ENCODE measurements around the gene PGC.

The PGC gene

DNA sequence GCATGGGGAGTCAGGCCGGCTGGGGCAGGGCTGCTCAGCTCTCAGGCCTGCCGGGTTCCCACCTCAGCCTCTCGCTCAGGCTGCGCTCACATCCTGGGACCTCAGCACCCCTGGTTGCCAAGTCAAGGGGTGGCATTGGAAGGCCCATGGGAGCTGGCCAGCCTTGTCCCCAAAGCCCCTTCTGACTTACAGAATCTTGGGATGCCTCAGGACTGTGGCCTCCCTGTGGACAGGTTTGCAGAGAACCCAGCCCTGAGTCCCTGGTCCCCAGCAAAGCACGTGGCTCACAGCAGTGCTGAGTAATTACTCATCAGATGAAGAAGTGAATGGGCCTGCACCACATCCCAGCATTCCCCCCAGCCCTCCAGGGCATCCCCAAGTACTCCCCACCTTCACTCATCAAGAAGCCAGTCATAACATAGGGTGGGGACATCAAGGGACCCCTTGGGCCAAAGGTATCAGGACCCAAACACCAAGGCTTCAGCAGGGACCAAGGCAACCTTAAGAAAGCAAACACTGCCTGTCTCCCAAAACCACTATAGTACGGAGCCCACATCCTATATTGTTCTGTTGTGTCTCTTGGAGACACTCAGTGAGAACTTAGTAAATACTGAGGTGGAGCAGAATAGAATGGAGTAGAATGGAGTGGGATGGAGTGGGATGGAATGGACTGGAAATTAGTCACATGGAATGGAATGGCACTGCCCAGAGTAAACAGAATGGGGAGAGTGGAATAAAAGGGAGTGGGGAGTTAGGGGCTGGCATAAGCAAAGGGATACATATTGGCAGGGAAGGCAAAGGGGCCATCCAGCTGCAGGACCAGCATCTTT lies 3.6 kb downstream of the PGC start:
- DNase-seq = no peak

DNA sequence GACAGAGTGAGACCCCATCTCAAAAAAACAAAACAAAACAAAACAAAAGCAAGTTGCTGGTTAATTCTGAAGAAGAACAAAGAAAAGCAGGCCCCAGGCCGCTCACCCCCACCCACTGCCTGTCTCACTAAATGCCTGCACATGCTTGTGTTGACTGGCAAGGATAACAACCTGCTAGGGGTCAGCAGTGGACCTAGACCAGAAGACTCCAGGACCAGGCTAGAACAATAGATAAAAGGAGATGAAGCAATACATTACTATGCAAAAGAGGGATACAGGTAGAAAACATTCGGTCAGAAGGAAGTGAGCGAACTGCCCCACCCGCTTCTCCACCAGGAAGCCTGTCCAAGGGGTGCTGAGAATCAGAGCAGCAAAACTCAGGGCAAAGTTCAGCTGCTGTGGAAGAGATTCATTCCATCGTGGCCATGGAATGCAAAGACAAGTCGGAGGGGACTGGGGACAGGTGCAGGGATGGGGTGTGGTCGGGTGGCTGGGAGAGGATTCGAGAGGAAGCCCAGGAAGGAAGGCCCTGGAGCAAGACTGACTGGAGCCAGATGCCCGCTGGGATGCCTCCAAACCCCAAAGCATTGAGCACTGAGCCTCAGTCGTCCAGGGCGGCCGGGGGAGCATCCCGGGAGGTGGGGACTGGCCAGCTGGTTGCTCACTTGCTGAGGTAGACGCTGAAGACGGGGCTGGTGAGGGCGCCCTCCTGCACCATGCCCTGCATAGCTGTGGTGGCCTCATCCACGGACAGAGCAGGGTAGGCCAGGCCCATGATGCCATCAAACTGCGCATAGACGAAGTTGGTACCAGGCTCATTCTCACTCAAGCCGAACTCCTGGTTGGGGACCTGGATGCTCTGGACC lies 5.3 kb downstream of the PGC start:
- no peak for DNase-seq

DNA sequence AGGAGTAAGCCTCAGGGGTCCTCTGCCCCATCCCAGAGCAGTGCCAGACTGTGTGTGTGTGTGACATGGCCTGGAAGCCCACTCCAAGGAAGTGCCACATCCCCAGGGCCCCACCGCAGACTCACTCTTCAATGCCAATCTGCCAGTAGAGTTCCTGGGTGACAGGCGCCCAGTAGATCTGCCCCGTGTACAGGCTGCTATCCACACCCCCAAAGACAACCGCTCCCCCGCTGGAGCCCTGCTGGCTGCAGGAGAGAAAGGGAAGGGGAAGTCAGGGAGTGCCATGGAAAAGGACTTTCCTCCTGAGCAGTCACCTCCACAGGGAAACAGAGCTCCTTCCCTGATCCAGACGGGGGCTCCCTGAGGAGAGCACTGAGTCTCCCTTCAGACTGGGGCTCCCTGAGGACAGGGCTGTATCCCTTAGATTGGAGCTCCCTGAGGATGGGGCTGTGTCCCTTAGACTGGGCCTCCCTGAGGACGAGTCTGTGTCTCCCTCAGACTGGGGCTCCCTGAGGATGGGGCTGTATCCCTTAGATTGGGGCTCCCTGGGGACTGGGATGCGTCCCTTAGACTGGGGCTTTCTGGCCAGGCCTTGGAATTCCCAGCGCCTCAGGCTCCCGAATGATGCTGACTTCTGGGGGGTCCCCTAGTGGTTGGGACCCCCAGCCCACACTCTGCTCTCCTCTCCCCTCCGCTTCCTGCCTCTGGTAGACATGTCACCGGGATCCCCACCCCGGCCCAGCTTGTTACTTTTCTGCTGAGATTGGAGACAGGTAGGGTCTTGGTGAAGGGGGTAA lies 6.6 kb downstream of the PGC start:
- DNase-seq = no peak

DNA sequence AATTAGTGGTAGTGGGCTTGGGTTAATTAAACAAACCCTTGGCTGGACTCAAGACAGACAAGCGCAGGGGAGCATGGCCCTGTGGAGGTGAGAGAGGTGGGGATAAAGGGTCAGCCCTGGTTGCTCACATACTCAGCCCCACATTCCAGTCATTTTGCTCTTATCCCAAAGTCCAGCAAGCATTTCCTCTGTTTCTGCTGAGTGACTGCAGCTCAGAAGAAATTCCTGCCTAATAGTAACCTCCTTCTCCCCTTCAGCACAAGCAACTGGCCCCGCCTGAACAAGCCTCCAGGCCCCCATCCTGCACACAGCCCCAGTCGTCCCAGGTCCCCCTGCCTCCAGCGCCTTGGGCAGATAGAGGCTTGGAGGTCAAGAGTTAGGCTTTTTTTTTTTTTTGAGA lies 8.2 kb downstream of the PGC start:
- DNase-seq = no peak

DNA sequence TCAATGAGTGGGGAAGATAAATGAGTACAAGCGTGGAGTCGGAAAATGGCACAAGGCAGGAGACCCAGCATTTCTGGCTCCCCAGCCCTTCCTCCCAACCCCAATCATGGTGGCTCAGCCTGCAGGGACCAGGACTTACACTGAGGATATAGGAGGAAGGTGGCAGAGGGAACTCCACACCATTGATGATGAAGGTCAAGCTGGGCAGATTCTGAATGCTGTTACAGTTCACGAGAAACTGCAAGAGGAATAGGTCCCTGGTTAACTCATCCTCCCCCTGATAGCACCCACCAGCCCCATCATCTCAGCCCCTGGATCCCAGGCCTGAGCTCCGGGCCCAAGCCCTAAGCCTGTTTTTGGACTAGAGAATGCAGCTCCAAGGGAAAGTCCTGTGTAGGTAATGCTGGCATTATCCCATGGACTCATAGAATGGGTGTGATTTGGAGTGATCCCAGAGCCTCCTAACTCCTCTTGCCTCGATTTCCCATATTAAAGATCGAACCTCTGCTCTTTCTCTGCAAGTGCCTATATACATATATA lies 9.5 kb downstream of the PGC start:
- DNase-seq = no peak

DNA sequence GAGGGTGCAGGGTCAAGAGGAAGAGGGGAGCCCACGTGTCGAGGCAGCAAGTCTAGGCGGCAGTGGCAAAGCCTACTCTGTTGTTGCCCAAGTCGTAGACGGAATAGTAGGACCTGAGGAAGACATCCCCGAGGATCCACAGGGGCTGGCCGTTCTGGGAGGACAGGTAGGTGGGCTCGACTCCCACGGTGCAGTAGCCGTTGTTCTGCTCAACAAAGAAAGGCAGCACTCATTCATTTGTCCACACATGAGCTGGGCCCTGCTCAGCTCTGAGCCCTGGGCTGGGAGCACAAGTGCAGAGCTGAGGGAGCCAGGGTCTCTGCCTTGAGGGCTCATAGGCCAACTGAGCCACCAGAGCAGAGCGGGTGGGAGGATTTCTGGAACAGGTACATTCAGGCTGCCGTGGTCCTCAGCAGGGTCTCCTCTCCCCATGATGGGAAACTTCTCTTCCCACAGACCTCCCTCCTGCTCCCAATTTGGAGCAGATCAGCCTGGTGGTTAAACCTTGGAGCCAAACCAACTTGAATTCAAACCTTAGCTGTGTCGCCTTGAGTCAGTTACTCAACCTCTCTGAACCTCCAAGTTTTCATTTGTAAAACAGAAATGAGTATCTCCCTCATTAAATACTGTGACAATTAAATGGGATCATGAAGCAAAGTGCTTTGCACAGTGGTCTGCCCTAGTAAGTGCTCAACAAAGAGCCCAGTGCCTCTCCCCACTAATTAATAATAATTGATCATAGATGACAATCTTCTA lies 10.2 kb downstream of the PGC start:
- no peak for DNase-seq

DNA sequence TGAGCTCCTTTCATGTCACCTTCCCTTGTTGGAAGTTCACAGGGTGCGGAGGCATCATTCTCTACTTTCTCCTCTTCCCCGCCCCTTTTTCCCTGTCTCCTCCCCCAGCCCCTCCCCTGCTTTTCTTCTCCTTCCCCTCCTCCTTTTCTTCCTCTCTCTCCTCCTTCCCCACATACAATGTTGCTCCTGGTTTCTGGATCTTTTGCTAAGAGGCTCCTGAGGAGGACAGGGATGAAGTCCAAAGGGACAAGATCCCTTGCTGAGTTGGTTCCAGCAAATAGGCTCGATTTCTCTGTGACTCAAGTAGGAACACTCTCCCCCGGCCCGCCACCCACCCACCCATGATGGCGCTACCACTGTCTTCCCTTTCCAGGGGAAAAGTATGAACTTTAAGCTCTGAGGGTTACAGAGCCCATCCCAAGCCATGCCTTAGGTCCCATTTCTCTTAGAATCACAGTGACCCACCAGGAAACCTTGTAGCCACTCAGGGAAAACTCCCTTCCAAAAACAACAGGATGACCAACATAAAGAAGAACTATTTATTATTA lies 10.9 kb downstream of the PGC start:
- no peak for DNase-seq

DNA sequence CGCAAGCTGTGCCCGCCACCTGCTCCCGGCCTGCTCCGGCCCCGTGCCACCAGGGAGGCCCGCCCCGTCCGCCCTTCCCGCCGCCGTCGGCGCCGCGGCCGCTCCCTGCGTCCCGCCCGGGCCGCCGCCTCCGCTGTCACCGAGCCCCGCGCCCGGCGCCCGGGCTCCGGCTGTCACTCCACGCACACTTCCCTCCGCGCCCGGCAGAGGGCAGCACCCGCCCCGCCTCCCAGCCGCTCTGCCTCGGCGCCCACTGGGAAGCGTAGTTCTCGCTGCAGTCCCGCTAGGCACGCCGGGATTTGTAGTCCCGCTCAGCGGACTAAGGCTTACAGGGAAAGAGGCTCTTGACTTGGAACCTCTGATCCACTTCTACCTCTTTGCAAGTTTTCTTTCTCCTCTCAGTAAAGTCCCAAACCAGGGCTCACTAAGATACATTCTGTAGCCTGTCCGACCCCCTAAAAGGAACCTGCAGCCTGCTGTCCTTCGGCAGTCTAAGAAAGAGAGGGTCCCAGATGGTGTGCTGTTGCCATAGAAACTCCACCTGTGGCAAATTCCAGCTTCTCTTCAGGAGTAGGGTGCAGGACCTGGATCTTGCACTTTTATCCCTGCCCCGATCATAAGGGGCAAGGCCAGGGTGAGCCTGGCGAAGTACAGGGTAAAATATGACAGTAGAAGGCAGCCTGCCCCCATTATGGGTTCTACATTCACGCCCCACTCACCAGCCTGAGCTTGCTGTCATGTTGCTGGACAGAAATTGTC lies 11.6 kb downstream of the PGC start, which contains the start of gene TFEB:
Gene TFEB (minus strand): TSS at position 182 of the 759 bp plus-strand sequence. CDS start 44,395 bp downstream, outside the sequence.
- DNase-seq = peak; percentile 81 to 86

DNA sequence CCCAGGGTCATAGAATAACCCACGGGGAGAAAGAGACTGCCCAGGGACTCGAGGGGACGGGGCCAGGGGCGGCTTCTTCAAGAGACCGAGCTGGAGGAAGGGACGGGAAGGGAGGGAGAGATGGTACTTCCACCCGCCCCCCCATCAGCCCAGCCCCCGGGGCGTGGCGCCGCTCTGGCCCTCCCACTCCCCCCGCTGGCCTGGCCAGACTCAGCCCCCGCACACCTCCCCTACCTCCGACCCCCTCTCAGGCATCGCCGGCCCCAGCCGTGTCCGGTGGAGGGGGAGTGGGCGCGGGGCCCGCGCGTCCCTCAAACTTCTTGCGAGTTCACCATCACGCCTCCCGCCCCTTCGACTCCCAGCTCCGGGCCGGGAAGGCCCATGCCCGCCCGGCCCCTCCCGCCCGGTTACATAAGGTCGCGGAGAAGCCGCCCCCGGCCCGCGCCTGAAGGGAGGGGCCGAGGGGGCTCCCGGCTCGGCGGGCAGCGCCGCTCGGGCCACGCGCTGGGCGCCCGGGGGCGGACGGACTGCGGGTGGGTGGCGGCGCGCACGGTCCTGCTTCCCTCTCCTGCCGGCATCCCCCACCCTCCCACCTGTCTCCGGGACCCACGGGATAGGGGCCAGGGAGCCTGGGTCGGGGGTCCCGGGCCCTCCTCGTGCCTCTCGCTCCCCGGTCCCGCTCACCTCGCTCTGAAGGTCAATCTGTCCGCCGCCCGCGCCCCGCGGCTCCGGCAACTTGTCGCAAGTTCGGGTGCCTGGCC lies 12.4 kb downstream of the PGC start:
- peak; percentile 60 to 61 for DNase-seq

DNA sequence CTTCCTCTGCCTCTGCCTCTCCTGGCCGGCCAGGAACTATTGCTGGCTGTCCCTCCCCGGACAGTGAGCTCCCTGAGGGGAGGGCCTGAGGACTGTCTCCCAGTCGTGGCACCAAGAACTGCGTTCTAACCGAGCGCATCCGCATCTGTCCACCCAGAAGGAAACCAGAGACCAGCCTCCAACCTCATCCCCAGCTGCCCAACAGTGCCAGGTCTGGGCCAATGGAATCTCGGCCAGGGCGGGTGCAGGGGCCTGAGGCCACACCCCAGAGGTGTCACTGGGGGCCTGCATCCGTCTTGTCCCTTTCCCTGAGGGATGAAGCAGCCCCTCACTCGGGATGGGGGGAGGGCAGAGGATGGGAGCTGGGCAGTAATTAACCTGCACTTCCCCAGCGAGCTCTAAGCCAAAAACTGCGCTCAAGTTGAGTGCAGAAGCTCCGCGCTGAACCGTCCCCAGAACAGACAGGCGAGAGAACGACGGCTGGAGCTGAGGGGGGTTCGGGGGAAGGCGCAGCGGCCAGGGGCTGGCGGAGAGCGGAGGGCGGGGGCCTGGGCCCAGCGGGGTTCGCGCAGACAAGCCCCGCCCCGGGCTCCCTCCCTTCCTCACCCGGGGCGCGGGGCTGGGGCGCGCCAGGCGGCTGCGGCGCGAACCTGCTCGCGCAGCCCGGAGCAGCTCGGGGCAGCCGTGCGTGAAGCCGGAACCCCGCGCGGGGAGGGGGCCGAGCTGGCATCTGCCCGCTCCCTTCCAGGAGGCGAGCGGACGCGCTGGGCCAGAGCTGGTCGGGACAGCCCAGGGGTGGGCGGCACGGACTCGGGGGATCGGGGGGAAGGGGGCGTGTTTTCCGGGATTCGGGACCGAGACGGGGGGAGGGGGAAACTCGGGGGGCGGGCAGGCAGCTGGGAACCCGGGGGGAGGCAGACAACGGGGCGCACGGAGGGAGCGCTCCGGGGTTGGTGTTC lies 13.2 kb downstream of the PGC start:
- DNase-seq = peak; percentile 42 to 56

DNA sequence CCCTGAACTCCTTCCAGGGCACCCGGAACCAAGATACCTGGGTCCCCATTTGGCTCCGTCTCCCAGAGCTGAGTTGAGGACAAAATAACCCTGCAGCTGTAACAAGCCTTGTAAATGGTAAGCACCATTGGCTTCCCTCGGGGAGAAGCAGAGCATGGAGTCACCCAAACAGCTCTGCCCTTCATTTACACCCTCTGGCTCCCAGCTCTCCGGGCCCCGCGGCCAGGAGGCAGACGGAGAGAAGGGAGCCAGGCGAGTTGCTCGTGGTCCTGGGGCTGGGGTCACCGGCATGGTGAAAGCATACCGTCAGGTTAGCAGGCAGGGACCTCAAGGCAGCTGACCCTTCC lies 13.9 kb downstream of the PGC start:
- no peak for DNase-seq

DNA sequence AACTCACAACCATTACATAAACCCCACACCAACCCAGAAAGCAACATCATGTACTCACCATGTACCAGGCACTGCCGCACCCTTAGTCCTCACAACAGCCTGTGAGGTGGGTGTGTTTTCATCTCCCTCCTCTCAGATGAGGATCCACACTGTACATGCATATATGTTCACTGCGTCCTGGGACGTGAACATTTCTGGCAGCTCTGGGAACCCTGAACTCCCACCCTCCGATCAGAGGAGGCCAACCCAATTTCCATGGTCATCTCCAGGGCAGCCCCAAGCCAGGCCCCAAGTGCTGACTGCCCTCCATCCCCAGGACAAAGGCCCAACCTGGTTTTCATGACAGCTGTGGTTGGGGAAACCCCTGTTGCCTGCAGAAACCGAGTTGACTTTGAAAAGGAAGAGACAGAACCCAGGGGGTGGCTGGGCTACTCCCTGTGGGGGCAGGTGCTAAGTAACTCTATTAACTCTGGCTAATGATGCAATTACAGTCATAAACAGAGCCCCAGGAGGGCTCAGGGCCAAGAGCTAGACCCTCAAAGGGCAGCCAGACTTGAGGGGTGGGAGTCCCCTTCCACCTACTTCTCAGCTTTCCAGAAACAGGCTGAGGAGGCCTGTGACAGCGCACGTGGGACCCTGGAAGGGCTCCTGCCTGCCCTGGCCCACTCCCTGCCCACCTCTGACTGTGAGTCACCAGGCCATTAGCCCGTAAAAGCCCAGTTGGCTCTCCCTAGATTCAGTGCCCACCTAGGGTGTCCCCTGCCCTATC lies 14.4 kb downstream of the PGC start:
- DNase-seq = no peak

DNA sequence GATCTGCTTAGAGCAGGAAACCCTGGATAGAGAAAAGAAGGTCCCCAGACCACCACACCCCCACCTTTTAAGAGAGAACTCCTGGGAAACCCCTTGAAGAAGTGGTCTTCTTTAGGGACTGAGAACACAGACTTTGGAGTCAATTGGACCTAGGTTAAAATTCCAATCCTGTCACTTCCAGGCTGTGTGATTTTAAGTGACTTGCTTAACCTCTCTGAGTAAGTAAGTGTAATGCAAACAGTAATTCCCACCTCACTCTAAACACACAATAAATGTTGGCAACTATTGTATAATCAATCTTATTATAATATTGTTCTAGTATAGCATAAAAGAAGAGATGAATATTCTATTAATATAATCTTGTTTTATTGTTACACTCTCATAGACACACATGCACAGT lies 15.0 kb downstream of the PGC start:
- DNase-seq = no peak

DNA sequence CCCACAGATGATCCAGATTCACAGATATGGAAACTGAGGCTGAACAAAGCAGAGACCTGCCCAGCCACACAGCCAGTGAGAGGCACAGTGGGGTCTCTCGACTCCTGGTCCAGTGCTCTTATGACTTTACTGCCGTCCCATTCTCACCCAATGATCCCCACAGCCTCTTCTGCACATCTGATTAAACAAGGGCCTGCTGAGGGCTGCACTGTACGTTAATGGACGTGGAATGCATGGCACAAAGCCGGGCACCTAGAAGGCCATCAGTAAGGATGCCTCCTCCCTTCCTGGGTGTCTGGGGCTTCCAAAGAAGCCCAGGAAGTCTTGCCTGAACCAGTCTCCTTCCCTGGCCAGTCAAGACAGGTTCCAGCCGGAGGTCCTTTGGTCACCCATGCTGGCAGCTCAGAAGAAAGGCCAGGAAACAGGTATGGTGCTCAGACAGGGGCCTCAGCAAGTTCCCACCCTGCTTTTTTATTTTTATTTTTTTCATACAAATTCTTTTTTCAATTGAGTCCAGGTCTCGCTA lies 15.6 kb downstream of the PGC start:
- no peak for DNase-seq

DNA sequence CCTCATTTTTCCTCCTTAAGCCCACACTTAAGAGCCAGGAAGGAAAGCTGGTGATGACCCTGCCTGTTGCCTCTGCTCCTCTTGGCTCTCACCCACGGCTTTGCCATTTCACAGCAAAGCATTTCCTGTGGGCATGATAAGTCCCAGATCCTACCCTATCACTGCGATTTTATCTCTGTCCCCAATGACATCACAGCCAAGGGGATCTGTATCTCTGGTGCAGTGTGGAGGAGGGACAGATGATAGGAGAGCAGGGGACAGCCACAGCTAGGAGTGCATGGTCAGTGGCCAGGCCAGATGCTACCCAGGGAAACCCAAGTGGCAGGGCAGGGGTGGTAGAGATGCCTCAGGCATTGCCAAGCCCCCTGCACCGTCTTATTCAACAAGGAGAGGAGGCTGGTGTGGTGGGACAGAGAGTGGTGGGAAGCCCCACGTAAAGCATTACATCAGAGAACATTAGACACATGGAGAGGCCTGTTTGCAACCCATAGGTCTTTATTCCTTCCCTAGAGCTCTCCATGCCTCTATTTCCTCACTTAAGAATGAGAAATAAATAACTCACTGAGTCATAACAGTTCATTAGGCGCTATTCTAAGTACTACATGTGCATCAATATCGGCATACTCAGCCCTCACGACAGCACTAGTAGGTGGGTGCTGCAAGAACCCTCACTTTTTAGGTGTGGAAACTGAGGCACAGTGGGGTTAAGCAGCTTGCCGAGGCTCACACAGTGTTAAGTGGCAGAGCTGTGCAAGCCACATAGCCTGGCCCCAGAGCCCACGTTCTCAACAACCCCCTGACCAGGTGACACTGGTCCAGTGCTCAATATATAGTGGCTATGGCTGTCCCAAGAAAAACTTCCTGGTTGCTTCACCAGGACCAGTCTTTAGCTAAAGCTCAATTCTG lies 16.4 kb downstream of the PGC start:
- DNase-seq = no peak

DNA sequence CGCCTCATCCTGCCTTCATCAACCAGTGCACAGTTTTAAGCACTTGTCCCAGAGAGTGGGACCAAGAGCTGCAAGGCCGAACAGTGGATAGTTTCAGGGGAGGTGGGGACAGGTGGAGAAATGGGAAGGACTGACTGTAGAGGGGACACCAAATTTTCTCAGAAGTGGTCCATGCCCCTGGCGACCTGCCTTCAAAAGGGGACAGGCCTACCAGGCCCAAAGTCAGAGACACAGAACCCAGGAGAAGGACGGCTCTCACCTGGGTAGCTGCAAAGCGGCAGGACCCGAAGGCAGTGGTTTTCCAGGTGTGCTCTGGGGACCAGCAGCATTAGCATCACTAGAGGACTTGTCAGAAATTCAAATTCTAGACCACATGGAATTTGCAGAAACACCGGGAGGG lies 17.6 kb downstream of the PGC start:
- no peak for DNase-seq

DNA sequence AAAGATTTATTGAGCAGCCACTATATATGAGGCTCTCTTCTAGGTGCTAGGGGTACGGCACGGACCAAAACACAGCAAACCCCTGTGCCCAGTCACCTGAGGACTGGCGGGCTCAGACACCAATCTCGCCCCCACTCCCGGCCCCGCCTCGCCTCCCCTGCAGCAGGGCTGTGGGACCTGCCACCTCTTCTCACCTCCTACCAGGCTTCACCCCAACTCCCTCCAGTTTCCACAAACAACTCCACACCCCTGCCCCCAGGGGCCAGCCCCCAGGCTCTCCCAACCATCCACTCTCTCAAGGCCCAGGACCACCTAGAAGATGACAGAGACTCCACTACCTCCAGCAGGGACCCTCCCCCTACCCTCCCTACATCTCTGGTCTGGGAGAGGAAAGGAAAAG lies 18.2 kb downstream of the PGC start:
- DNase-seq = no peak

Data from Kasumi-1 (cell line).